SHP77 (cell line): ENCODE measurements around the gene PRAME.
A peak's percentile ranks its signal among the peaks of the same experiment; 100 is the strongest.

Experiments
- DNase-seq, 2 experiments: peaks; one replicate each; lab custom pipeline; 2025; lab: John Stamatoyannopoulos, UW

Gene PRAME

GRCh38 chr22:22579869-22580604 is 21.0 kb upstream of the PRAME start:
- DNase-seq = no peak

- no peak for DNase-seq
These were observed 19.8 kb upstream of the PRAME start for GRCh38 chr22:22578702-22579424.

- DNase-seq = no peak
These were observed 17.9 kb upstream of the PRAME start for GRCh38 chr22:22576989-22577427.

- DNase-seq = peak in 1 of 2 experiments; percentile 48
These were observed 17.4 kb upstream of the PRAME start for GRCh38 chr22:22576244-22576988.

GRCh38 chr22:22574361-22574760 is 15.3 kb upstream of the PRAME start:
- no peak for DNase-seq

- DNase-seq = no peak
These were observed 14.2 kb upstream of the PRAME start for GRCh38 chr22:22573047-22573889.

- no peak for DNase-seq
These were observed 12.8 kb upstream of the PRAME start for GRCh38 chr22:22571862-22572261.

GRCh38 chr22:22571429-22571828 is 12.4 kb upstream of the PRAME start:
- DNase-seq = no peak

GRCh38 chr22:22569218-22569617 is 10.2 kb upstream of the PRAME start:
- no peak for DNase-seq

- no peak for DNase-seq
These were observed 6.9 kb upstream of the PRAME start for GRCh38 chr22:22565981-22566380.

GRCh38 chr22:22558071-22558971 is 744 bp downstream of the PRAME start:
- no peak for DNase-seq

GRCh38 chr22:22556995-22557925 is 1.8 kb downstream of the PRAME start:
- no peak for DNase-seq

- no peak for DNase-seq
These were observed 2.5 kb downstream of the PRAME start for GRCh38 chr22:22556578-22556977.

- DNase-seq = no peak
These were observed 3.5 kb downstream of the PRAME start for GRCh38 chr22:22555596-22555995.

GRCh38 chr22:22554587-22555284 is 4.3 kb downstream of the PRAME start:
- no peak for DNase-seq

GRCh38 chr22:22553735-22554586 is 5.1 kb downstream of the PRAME start:
- DNase-seq = no peak

GRCh38 chr22:22553141-22553540 is 5.9 kb downstream of the PRAME start:
- no peak for DNase-seq

- no peak for DNase-seq
These were observed 6.4 kb downstream of the PRAME start for GRCh38 chr22:22552630-22553029.
